Measurements from ENCODE around the gene ARF3. TPM values are rescaled to one million over a fixed set of nuclear protein-coding genes. Genes with fewer than 3 reads are reported as not detected.

The ARF3 gene
- total and polyA plus RNA-seq, 2 donors (not counting 1 experiment from before 2014, with no cell fraction given) = 31.7 to 77.5 TPM

GRCh38 chr12:48985475-48985897, 28.2 kb upstream of the ARF3 start:
- ChIA-PET POLR2A (no interaction called here), CTCF (interaction anchor here (0.8 to 3.3 kb wide), 2 partner anchors 60 to 61 kb away, joined by 3 to 17 read pairs; partner anchors contain the start of gene FKBP11)
- WGBS (ENCODE audit: insufficient coverage) = 16% methylated on average over 6 of the region's 10 CpGs
- no peak for DNase-seq
- H3K4me1 ChIP-seq (ENCODE audit: control insufficient read depth in 2 of 2, insufficient read depth in 2 of 2, low read length in 2 of 2) = peaks cover 15 to 19% of the 10 kb centered on the region in 2 donors
- H3K27me3 ChIP-seq (replicated peaks in 1 of 4; ENCODE audit: control extremely low read depth in 1 of 4, control insufficient read depth in 3 of 4, insufficient read depth in 4 of 4, low read length in 3 of 4) = peaks cover 0 to 61% (median 21%) of the 10 kb centered on the region in 4 experiments
- H3K9me3 ChIP-seq (ENCODE audit: control extremely low read depth in 1 of 3, control insufficient read depth in 2 of 3, insufficient read depth in 1 of 3, low read length in 2 of 3) = peaks cover 0 to 12% (median 0%) of the 10 kb centered on the region in 3 donors
- no peak overlapping the region for H3K4me3 ChIP-seq (ENCODE audit: control extremely low read depth in 1 of 5, extremely low read depth in 1 of 5, insufficient read depth in 1 of 5, low read depth in 2 of 5, low read length in 4 of 5)
- H3K27ac ChIP-seq (ENCODE audit: low read length in 2 of 2) = no peak overlapping the region
- no peak overlapping the region for H3K27ac Mint-ChIP-seq
- H3K36me3 ChIP-seq (replicated peaks in 1 of 2; ENCODE audit: control extremely low read depth in 1 of 2, control insufficient read depth in 1 of 2, extremely low read depth in 1 of 2, insufficient read depth in 2 of 2, low read length in 1 of 2) = no peaks in the 10 kb centered on the region
- ATAC-seq (ENCODE audit: low read depth) = no peak
- no peaks in the 10 kb centered on the region for H4K20me1 ChIP-seq (ENCODE audit: control insufficient read depth, insufficient read depth, low read length, poor library complexity, severe bottlenecking)
- no peak overlapping the region for H2AFZ ChIP-seq (ENCODE audit: insufficient read depth, low read depth, low read length, poor library complexity, severe bottlenecking)
- intact Hi-C loops (cut with micrococcal nuclease) = no loop called here
- H3K4me1 Mint-ChIP-seq = peaks cover 27% of the 10 kb centered on the region
- no peaks in the 10 kb centered on the region for H3K79me2 ChIP-seq (ENCODE audit: control insufficient read depth, insufficient read depth, low read length)
- TF ChIP-seq EZH2 (IDR thresholded peaks at IDR 0.05; ENCODE audit: borderline replicate concordance, insufficient read depth, low read depth, low read length, poor library complexity, severe bottlenecking) (no peak), CTCF (IDR thresholded peaks at IDR 0.05) (no peak)
- H3K9me3 Mint-ChIP-seq (ENCODE audit: insufficient read depth) = no peaks in the 10 kb centered on the region
- H3K9ac ChIP-seq (ENCODE audit: low read length) = no peak overlapping the region
- no peak overlapping the region for H3K4me3 Mint-ChIP-seq
- peaks cover 60% of the 10 kb centered on the region for H3K27me3 Mint-ChIP-seq
- no peak overlapping the region for H3K4me2 ChIP-seq (replicated peaks; ENCODE audit: low read depth, low read length, poor library complexity, severe bottlenecking)

DNA sequence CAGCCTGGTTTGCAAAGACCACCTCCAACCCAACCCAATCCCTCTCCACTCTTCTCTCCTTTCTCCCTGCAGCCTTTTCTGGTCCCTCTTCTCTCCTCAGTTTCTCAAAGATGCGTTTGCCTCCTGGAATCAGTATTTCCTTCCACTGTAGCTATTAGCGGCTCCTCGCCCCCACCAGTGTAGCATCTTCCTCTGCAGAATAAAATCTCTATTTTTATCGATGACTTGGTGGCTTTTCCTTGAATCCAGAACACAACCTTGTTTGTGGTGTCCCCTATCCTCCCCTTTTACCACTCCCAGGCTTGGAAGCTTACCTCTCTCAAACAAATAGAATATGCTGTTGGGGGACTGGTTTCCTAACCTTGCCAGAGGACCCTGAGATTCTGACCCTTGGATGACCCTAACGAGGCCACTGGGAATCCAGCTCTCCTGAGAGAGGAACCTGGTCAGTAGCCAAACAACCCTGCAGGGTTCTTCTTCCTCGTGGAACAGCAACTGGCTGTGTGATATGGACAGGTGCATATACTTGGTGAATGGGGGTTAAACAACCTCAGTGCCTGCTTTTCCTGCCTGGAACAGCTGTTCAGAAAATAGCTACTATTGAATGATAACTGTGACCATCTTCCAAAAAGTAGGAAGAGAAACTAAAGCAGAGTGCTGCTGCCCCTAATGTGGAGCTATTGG, 25.3 kb upstream of the ARF3 start:
- ChIA-PET POLR2A (interaction anchor here (0.6 to 1.6 kb wide), 3 partner anchors 13 to 57 kb away, joined by 3 to 6 read pairs (median 4); partner anchors contain the start of gene FKBP11), CTCF (interaction anchor here (1.2 to 9.0 kb wide), 6 partner anchors 10 to 69 kb away, joined by 3 to 71 read pairs (median 11); partner anchors contain the start of genes FKBP11 and WNT10B)
- peaks cover 0 to 25% (median 0%) of the 10 kb centered on the region in 3 donors for H3K9me3 ChIP-seq (ENCODE audit: control extremely low read depth in 1 of 3, control insufficient read depth in 2 of 3, insufficient read depth in 1 of 3, low read length in 2 of 3)
- ATAC-seq (ENCODE audit: low read depth) (no peak), DNase-seq (no peak)
- intact Hi-C loops (cut with micrococcal nuclease) = no loop called here
- H3K27me3 ChIP-seq (replicated peaks in 1 of 4; ENCODE audit: control extremely low read depth in 1 of 4, control insufficient read depth in 3 of 4, insufficient read depth in 4 of 4, low read length in 3 of 4) = peaks cover 0 to 72% (median 25%) of the 10 kb centered on the region in 4 experiments
- H3K27me3 Mint-ChIP-seq = peaks cover 49% of the 10 kb centered on the region
- peak overlapping the region; percentile 93 for H3K4me3 Mint-ChIP-seq
- no peak overlapping the region for H3K27ac Mint-ChIP-seq
- peaks cover 38 to 44% of the 10 kb centered on the region in 2 donors for H3K4me1 ChIP-seq (ENCODE audit: control insufficient read depth in 2 of 2, insufficient read depth in 2 of 2, low read length in 2 of 2)
- no peaks in the 10 kb centered on the region for H3K9me3 Mint-ChIP-seq (ENCODE audit: insufficient read depth)
- H3K27ac ChIP-seq (ENCODE audit: low read length in 2 of 2) = no peak overlapping the region
- no peaks in the 10 kb centered on the region for H4K20me1 ChIP-seq (ENCODE audit: control insufficient read depth, insufficient read depth, low read length, poor library complexity, severe bottlenecking)
- no peaks in the 10 kb centered on the region for H3K79me2 ChIP-seq (ENCODE audit: control insufficient read depth, insufficient read depth, low read length)
- no peaks in the 10 kb centered on the region for H3K36me3 ChIP-seq (replicated peaks in 1 of 2; ENCODE audit: control extremely low read depth in 1 of 2, control insufficient read depth in 1 of 2, extremely low read depth in 1 of 2, insufficient read depth in 2 of 2, low read length in 1 of 2)
- no peak overlapping the region for H3K9ac ChIP-seq (ENCODE audit: low read length)
- TF ChIP-seq CTCF (IDR thresholded peaks at IDR 0.05) (no peak), EZH2 (IDR thresholded peaks at IDR 0.05; ENCODE audit: borderline replicate concordance, insufficient read depth, low read depth, low read length, poor library complexity, severe bottlenecking) (no peak)
- H3K4me1 Mint-ChIP-seq = peaks cover 44% of the 10 kb centered on the region
- no peak overlapping the region for H3K4me3 ChIP-seq (ENCODE audit: control extremely low read depth in 1 of 5, extremely low read depth in 1 of 5, insufficient read depth in 1 of 5, low read depth in 2 of 5, low read length in 4 of 5)
- WGBS (ENCODE audit: insufficient coverage) = 60% methylated on average over 6 of the region's 6 CpGs
- H2AFZ ChIP-seq (ENCODE audit: insufficient read depth, low read depth, low read length, poor library complexity, severe bottlenecking) = no peak overlapping the region
- no peak overlapping the region for H3K4me2 ChIP-seq (replicated peaks; ENCODE audit: low read depth, low read length, poor library complexity, severe bottlenecking)
